IPS-NIHi11 (cell line): ENCODE measurements around the gene BANP.
A peak's percentile ranks its signal among the peaks of the same experiment; 100 is the strongest.

Experiments
- DNase-seq: peaks from one replicate; pipeline ENCODE4 v3.0.0; 2012; ENCODE audit warnings: mixed read lengths, low spot score

BANP gene

GRCh38 chr16:87949071-87949744 lies 2.0 kb upstream of the BANP start:
- DNase-seq: no peak

- DNase-seq: peak; percentile 52
These were observed 611 bp downstream of the BANP start for GRCh38 chr16:87951552-87952538.

- DNase-seq: no peak
These were observed 1.5 kb downstream of the BANP start for GRCh38 chr16:87952751-87953150.

DNA sequence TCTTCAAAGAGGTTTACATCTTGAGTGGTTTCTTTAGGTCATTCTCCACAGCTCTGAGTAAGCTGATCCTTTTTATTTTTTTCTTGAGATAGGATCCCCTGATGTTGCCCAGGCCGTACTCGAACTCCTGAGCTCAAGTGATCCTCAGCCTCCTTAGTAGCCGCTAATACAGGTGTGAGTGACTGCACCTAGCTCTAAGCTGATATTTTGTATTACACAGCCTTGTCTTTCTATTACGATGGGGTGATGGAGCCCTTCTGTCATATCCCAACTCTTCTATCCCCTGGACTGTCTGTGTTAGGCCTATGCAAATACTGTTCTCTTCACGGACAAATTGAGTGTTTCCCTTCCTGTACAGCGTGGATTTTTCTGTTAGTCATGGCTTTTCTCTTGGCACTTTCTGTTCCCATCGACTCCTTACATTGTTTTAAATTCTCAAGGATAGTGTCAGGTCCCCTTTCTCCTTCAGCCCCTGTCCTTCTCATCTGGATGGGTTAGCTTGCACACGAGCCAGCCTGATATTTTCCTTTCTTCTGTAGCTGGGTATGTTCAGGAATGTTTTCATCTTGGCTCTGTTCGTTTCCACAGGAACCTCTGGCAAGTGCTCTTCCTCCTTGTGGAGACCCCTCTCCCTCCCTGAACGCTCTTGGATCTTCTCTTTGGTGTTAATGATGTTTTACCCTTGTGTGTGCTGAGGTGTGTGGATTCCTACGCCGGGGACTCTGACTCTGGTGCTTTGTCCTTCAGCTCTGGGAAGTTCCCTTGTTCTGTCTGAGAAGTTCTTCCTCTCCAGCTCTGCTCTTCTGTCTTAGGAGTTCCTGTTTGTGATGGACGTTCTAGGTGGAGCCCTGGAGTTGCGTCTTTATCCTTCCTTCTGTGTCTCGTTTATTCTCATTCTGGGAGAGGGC lies 2.3 kb downstream of the BANP start:
- no peak for DNase-seq

DNA sequence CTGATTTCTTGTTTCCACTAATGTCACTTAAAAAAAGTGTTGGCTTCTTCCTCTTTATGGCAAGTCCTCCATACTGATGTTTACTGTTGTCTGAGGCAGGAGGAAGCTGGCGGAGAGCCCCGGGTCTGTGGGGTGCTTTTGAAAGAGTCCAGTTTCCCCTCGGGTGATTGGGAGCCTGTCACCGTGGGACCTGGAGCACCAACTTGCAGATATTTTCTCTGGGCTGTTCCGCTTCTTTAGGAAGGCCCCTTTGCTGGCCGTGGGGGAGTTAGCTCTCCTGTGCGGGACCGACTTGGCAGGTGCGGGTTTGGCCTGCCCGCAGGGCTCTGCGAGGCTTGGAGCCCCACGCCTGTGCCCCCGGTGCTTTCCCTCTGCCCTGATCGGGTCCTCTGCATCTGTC lies 3.1 kb downstream of the BANP start:
- DNase-seq: no peak

DNA sequence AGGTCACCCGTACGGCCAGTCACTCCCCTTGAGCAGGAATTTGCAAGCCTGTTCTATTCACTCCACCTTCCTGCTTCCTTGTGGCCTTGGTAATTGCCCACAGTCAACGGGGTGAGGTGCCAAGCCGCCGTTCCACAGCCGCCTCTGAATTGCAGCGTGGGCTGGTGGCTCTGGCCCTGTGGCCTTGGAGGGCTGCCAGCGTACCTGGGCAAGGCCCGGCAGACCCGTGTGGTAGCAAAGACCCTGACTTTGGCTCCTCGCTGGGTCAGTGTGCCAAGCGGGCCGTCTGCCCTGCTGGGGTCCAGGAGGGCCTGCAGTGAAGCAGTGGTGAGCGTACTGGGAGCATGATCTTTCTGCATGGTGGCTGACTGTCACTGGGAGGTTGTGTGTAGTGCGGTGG lies 3.6 kb downstream of the BANP start:
- DNase-seq: no peak

DNA sequence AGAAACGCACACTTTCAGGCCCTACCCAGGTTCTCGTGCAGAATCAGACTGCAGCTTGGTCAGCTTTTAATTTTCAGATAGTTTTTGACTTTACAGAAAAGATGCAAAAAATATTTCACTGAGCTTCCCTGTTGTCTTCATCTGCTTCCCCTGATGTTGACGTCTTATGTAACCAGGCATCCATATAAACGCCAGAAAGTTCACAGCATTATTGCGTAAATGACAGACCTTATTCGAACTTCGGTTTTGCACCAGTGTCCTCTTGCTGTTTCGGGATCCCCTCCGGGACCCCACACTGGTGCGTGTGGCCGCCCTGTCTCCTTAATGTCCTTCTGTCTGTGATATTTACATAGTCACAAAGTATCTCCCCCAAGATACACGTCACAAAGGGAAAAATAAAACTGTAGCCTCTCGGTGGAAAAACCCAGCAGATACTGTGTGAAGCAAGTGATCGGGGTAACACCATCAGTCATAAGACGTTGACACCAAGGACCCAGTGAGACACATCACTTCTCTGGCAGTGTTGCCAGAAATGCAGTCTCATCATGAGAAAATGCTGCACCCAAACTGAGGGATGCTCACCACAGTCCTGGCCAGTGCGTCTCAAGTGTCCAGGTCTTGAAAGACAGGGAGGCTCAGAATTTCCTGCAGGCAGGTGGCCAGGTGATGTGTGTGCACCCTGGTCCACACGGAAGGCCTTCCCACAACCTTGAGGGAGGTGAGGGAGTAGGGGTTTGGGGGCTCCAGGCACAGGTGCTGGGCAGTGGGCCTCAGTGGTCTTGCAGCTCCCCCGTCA lies 4.3 kb downstream of the BANP start:
- DNase-seq: no peak

DNA sequence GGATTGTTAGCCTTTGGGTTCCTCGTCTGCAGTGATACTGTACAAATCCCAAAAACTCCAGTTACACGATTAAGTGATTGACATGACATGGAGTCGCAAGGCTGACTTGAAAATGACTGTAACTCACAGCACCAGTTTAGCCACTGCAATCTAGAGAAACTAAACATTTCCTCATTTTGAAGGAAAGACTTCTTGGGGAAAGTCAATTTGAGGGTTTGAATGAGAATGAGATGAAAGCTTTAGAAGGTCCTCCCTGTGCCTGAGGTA lies 4.8 kb downstream of the BANP start:
- no peak for DNase-seq

- DNase-seq: peak; percentile 32
These were observed 5.4 kb downstream of the BANP start for GRCh38 chr16:87956365-87957231.

DNA sequence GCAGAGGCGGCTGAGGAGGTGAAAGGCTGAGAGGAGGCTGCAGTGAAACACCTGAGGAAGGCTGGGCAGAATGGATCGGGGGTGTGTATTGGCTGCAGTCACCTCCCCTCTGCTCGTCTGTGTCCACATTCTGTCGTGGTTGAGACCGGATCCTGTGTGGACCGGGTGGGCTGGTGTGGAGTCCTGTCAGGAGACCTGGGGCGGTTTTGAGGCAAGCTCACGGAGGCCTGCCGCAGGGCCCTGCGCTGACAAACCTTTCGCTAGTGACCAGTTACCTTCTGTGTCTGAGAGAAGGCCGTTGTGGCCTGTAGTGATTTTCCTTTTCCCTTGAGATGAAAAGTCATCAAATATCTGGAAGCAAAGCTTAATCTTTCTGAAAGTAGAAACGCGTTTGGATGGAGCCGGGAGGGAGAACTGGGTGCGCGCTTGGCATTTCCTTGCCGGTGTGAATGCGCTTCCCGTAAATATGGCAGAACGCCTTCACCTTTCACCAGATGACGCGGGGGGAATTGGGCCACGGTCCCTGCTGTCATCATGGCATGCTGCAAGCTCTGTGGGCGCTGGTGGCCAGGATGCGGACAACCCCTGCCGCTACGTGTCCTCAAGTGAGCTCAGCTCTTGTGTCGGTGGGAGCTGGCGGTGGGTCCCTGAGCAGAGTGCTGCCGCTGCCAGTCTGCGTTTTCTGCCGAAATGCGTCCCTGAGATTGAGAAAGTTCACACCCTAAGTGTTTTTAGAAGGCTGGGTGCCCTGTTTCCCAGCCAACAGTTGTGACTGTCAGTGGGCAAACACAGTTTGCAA lies 6.3 kb downstream of the BANP start:
- no peak for DNase-seq

GRCh38 chr16:87958632-87959031 lies 7.4 kb downstream of the BANP start:
- DNase-seq: no peak

DNA sequence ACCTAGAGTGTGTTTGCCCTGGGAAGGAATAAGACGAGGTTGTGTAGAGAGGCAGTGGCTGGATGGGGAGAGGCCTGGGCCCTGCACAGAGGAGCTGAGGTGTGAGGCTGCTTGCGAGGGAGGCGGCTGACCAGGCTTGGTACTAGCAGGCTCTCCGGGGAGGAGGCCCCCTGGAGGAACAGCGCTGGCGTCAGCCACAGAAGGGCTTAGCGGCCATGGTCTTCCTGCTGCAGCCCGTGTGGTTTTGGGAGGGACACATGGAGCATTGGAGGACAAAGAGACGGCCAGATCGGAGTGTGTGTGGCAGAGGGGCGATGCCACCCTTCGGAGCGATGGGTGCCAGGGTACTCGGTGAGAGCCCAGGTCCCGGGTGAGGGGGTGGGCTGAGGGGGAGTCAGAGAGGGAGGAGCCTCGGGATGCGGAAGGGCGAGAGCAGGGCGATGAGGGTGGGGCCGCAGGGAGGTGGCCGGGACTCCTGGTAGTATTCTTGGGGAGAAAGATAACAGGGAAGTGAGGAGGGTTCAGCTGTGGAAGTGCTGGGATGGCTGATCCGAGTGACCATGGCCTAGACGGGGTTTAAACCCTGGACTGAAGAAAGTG lies 8.3 kb downstream of the BANP start:
- no peak for DNase-seq

DNA sequence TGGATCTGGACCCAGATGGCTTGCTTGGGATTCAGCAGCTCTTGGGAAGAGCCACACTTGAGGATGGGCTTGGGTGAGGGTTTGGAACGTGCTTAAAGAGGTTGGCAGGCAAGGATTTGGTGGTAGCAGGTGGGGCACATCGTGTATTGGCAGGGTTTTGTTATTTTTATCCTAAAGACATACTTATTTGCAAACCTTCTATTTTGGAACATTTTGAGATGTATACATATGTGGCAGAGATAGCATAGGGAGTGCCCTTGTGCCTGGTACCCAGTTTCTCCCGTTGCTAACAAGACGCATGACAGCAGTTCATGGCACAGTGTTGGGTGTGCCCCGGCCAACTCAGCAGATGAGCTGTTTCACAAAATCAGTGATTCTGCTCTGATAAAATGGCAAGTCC lies 9.1 kb downstream of the BANP start:
- no peak for DNase-seq

- DNase-seq: no peak
These were observed 9.6 kb downstream of the BANP start for GRCh38 chr16:87960852-87961251.

DNA sequence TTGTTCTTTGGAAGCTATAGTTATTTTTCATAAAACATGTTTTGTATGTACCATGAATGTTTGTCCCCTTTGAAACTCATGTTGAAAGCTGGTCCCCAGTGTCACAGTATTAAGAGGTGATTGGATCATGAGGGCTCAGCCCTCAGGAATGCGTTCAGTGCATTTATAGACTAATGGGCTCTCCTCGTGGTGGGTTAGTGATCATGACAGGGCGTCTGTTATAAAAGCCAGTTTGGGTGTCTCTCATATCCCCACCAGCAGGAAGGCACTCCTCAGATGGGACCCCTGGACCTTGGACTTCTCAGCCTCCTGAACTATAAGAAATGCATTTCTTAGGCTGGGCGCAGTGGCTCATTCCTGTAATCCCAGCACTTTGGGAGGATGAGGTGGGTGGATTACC lies 10.4 kb downstream of the BANP start:
- DNase-seq: no peak

DNA sequence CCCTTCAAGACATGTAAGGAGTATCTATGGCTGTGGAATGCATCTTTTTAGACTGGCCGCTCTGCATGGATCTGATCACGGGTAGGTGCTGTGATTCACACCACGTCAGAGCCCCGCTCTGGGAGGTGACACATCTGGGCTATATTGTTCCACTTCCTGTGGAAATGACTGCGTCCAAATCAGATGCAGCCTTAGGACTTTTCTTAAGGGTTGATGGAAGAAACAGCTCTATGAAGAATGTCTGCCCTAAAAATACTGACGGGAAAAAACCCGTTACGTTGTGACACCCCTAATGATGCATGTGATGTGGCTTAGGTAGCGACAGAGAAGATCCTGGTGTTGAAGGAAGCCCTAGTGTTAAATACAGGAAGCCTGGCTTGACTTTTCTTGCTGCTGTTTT lies 12.2 kb downstream of the BANP start:
- DNase-seq: no peak

- DNase-seq: no peak
These were observed 12.9 kb downstream of the BANP start for GRCh38 chr16:87964049-87964659.

DNA sequence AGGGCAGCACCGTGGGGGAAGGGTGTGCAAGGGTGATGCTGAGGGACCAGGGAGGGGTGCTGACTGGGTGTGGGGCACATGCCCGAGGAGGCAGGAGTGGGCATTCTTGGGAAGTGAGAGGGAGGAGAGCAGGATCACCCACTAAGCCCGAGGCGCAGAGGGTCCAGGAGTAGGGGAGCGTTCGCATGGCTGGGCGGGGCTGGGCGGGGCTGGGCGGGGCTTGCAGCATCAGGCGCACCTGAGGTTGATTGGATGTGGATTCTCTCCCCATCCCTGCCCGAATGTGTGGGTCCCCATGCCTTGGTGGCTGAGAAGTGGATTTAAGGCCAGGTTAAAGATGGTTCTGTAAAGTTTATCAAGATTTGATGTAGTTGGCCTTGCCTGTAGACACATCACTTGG lies 14.2 kb downstream of the BANP start:
- DNase-seq: peak; percentile 48

- DNase-seq: no peak
These were observed 14.9 kb downstream of the BANP start for GRCh38 chr16:87966064-87966645.
